MV-4-11 (cell line): ENCODE measurements around the gene SMYD2.

Source experiments
- DNase-seq: peaks from one replicate; lab custom pipeline; 2025; lab: John Stamatoyannopoulos, UW

The SMYD2 gene, protein sequence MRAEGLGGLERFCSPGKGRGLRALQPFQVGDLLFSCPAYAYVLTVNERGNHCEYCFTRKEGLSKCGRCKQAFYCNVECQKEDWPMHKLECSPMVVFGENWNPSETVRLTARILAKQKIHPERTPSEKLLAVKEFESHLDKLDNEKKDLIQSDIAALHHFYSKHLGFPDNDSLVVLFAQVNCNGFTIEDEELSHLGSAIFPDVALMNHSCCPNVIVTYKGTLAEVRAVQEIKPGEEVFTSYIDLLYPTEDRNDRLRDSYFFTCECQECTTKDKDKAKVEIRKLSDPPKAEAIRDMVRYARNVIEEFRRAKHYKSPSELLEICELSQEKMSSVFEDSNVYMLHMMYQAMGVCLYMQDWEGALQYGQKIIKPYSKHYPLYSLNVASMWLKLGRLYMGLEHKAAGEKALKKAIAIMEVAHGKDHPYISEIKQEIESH

DNA sequence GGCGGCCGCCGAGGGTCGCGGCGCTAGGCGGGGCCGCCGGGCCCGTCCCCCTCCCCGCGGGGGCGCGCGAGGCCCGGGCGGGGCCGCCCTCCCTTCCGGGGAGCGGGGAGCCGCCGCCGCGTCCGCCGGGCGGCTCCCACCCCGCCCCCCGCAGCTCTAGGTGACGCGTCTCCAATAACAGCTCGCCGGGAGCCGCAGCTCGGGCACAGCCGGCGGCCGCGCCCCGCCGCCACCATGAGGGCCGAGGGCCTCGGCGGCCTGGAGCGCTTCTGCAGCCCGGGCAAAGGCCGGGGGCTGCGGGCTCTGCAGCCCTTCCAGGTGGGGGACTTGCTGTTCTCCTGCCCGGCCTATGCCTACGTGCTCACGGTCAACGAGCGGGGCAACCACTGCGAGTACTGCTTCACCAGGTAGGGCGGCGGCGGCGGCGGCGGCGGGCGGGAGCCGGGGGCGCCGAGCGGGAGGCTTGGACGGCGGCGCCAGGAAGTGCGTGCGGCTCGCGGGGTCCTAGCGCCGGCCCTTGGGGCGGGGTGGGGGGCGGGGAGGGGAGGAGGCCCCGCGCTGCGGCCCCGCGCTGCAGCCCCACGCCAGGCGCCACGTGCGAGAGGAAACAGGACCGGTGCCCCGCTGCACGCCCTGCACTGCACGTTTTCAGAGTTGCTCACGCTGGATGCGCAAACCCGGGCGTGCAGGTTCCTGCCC, at the start of gene SMYD2:
Gene SMYD2 (plus strand): TSS at position 139 of the 699 bp plus-strand sequence. CDS start 96 bp downstream, at position 235.
- peak; percentile 39 for DNase-seq

DNA sequence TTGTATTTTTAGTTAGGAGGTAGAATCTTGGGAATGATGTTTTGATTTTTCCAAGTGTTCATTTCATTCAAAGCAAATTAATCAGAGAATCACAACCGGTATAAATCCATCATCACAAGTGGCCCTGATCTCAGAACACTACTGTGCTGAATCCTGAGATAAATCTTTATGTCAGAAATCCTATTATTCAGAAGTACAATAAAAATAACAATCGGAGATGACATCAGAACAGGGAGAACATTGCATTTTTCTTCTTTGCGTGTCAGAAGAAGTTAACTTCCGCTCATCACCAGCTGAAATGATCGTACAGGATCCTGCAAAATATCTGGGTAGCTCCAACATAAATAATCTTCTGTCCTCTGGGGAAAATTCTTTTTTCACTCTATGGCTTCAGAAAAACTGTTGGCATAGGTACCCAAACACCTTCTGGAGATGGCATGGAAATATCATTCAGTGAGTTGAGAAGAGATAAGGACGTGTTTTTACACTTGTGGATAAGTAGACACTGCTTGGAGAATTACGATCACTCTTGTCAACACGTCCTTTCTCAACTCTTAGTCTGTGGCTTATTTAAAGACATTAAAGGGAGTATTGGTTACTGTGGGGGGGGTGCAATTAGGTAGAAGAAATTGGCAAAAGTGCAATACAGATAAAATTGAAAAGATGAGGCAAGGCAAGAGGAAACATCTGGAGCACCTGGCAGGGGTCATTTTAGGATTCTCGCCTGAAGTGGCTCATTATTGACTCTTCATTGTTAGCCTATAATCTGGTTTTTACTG, 46.9 kb upstream of the SMYD2 start:
- DNase-seq = no peak

DNA sequence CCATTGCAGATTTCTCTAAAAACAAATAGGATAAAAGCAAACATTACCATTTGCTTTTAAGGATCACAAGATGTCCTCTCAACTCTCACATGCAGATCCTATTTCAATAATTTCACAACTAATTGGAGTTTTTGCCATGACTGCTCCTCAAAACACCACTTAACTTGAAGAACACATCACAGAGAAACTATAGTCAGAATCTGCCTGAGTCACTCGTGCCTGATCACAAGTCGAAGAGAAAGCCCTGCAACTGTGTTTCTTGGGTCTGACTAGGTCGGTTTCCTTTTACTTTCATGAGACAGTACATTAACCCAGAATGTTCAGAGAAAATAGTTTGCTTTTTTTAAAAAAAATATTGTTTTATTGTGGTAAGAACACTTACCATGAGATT, 46.3 kb upstream of the SMYD2 start:
- DNase-seq = no peak

DNA sequence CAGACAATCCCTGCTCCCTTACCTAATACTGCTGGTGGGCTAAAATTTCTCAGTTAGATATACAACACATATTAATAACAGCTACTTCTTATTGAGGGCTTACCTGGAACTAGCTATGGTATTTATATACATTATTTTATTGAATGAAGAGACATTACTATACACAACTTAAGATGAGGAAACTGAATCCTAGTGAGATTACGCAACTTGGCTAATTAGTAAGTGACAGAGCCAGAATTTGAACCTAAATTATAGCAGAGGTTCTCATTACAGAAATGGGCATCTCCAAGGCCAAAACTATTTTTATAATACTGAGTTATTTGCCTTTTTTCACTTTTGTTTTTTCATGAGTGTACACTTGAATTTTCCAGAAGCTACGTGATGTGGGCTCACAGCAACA, 44.5 kb upstream of the SMYD2 start:
- peak; percentile 4 for DNase-seq

DNA sequence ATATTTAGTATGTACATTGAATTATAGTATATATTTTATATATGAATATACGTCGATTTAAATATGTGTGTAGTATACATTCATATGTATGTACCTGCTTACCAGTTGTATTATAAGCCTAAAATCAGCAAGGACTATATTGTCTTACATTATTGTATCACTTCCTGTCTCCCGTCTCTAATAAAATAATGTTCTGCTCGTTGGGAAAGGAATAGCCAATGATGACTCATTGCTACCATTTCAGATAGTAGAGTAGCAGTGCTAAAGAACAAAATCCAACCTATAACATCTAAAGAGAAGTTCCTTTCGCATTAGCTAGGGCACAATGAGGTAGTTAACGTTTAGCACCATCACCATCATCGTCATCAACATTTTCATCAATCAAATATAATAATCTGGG, 39.9 kb upstream of the SMYD2 start:
- DNase-seq = no peak

DNA sequence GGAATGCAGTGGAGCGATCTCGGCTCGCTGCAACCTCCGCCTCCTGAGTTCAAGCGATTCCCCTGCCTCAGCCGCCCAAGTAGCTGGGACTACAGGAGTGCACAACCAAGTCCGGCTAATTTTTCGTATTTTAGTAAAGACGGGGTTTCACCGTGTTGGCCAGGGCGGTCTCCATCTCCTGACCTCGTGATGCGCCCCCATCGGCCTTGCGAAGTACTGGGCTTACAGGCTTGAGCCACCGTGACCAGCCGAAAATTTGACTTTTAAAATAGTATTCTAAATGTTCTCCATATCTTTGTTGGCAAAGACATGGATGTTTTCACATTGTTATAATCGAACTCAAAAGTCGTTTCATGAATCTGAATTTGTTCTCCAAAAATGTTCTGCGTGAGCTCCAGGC, 36.7 kb upstream of the SMYD2 start:
- no peak for DNase-seq

DNA sequence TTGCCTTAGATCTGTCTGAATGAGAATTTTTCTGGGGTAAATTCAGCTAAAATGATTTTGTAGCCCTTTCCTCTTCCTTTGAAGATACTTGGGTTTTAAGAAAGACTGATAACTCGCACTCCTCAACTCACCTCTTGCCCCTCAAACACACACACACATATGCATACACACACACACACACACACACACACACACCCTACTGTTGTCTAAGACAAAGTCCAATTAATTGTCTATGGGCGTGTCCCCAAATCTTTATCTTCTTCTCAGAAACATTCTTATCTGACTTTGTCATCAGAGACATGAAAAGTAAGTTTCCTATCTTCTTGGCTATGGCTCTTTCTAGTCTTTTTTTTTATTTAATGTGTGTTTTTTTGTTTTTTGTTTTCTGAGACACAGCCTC, 36.1 kb upstream of the SMYD2 start:
- no peak for DNase-seq

DNA sequence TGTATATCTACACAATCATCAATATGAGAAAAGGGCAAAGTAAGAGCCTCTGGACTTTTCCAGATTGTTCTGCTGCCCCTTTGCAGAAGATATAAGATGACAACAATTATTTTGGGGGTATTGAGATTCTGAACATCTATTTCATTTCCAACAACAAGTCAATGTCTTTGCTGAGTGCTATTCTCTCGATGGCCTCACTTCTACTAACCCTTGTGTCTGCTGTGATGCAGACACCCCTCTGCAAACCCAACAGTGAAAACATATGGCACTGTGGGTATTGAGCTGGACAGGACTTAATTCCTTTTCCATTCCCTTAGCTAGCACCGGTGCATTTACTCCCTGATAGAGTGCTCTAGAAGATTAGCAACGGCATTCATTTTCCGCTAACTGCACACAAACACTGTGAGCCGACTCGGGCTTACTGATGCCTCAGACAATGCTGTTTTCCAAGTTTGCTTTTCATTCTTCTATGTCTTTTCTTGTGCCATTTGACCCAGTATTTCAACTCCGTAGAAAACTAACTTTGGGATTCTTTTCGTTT, 33.4 kb upstream of the SMYD2 start:
- DNase-seq = no peak

DNA sequence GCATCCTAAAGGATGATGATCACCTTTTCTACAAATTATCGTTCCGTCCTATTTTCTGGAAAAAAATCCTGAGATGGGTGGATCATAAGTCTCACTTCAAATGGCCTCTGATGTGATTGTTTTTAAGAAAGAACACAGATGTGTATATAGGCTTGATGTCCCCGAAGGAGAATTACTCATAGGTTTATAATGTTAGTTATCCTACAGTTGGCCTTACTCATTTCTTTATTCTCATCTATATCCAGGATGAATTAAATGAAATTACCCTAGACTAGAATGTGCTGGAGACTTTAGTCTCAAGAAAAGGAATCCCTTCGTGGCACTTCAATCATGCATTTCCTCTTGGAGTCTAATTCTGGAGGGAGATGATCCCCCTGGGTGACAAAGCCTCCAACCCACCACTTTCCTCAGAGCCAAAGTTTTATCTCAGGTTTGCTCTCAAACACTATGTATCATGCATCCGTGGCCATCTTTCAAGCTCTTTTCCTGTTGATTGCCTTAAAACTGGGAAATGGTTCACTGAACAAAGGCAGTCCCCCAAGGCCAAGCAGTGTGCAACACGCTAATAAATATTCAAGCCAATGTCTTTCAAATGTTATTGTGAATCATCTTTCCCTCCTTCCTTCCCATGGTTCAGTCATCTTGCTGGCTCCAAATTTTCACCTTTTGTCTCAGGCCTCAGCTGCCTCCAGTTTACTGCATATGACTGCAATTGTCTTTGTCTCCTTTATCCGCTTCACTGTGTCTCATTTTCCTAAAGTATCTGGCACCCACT, 32.5 kb upstream of the SMYD2 start:
- DNase-seq = no peak

DNA sequence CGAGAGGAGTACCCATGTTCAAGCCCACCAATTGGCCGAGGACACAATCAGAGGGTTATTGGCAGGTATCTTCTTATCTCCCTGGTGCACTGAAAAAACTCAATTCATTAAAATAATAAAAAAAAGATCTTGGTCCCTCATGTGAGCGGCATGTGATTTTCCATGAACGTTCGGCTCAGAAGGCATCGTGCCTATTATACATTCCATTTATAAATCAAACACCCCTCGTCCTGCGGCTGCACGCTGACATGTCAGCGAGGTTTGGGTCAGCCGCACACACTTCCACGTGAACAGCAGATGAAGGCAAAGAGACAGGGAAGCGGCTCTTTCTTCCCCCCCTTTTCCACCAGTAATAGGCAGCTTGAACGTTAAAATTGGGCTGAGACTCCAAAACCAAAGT, 31.3 kb upstream of the SMYD2 start:
- DNase-seq = no peak

DNA sequence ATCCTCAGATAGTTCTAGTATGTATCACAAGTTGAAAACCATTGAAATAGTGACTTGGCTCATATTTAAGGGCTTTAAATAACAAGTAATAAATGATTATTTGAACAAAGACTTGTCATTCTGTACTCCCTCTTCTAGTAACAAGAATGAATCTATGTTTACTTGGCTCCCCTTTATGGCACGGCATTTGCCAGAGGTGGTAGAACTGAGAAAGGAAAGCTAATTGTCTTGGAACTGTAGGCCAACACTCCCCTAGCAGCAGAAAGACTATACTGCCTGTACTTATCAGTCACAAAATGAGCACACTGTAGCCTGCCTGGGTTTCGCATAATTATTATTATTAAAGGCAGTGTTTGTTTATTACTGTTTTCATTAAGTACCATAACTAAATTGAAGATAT, 29.6 kb upstream of the SMYD2 start:
- DNase-seq = no peak

DNA sequence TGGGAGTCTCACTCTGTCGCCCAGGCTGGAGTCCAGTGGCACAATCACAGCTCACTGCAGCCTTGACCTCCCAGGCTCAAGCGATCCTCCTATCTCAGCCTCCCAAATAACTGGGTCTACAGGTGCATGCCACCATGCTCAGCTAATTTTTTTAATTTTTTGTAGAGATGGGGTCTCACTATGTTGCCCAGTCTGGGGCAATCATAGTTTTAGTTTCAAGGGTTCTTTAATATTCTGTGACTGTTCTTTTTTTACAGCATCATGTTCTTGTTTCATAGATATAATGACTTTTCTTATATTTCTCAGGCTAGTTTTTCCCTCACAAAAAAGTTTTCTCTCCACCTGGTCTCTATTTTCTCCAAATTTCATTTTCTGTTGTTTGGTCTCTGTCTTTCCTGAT, 25.4 kb upstream of the SMYD2 start:
- DNase-seq = no peak

DNA sequence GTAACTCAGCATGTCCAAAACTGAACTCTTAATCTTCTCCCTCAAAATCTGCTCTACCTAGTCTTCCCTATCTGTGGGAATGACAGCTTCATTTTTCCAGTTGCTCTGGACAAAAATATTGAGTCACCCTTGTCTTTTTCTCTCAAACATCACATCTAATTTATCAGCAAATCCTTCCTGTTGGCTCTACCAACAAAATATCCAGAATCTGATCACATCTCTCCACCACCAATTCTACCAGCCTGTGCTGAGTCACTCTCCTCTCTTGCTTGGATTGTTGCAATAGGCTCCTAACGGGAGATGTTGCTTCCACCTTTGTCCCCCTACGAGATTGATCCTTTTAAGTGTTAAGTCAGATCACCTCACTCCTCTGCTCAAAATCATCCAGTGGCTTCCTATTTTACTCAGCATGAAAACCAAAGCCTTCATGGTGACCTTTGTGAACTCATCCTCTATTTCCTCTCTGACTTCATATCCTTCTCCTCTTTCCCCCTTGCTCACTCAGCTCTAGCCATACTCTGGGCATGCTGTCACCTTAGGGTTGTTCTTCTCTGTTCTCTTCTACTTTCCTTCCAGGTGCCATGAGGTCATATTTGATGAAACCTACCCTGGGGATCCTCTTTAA, 21.5 kb upstream of the SMYD2 start:
- peak; percentile 31 for DNase-seq

DNA sequence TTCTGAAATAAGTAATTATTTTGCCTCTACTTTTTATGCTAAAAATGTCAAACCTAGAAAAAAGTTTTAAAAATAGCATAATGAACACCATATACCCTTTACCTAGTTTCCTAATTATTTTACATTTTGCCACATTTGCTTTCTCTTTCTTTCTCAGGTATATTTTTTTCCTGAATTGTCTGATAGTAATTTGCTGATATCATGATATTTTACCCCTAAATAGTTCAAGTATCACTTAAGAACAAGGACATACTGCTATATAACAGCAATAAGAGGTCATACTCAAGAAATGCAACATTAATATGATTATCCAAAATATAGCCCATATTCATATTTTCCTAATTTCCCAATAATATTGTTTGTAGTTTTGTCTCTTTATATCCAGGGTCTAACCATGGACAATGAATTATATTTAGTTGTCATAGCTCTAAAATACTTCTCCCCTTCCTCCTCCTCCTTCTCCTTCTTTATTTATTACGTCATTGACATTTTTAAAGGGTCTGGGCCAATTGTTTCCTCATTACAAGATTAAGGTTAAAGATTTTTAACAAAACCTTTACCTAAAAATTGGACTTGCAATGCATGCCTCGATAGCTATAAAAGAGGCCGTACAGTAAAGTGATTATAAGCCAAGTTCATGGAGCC, 20.3 kb upstream of the SMYD2 start:
- no peak for DNase-seq

DNA sequence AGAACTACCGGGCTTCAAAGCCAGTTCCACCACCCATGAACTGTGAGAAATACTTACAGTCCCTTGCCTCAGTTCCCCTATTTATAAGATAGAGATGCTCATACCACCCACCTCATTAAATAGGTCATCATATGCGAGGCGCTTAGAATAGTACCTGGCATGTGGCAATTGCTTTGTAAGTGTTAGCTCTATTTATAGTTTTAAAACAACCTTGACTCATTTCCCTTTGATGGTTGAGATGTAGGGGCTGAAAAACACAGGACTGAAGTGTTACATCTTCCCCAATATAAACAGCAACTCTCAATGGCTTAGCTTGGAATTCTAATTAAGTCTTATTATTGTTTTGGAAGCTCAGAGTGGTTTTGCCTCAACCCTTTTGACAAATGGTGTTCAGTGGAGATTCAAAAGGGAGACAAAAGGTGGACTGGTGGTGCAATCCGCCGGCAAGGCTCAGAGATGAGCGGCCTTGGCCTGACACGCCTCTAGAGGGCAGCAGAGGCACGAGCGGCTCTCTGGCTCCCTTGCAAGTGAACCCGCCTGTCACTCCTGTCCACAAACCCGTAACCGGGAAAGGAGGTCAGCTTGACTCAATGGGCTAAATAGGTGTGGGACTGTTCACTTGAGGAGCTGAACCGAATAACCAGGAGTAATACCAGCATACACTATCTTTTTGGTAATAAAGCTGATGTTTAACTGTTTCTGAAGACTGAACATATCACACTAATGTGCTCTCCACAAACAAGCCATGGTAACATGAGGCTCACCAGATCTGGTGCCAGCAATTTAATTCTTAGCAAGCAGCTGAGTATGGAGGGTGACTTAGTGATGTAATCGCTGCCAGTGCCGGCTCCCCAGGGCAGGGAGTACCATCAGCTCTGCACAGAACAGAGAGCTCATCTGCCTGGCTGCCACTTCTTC, 19.5 kb upstream of the SMYD2 start:
- DNase-seq = peak; percentile 50

DNA sequence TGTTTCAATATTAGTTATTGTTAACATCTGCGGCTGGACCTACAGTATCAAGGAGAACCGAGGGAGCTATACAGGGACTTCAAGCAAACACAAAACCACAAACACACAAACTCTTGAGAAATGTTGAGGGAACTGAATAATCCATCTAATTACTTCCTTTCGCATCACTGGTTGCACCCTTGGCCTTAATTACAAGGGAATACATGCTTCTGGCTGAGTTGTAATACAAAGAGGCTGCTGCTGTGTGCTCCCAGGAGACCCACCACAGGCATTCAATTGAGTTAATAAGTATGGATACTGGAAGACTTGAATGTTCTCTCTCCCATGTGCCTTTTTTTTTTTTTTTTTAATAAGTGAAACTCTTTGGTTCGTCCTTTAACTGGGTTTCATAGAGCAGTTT, 16.8 kb upstream of the SMYD2 start:
- peak; percentile 58 for DNase-seq

DNA sequence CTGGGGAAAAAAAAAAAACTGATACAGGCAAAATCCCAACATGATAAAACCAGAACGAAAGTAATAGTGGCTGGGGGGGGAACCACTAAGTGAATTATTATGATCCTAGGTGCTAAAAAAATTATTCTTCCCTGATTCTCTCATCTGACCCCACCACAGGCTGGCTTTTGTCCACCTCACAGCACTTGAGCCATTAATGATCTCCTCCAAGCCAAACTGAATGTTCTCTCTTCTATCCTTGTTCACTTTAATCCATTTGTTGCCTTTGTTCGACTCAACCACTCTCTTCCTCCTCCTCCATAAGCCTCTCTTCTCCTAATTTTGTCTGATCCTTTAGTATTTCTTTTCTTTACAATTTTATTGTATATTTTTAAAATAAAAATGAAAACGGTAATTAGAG, 16.0 kb upstream of the SMYD2 start:
- DNase-seq = no peak

DNA sequence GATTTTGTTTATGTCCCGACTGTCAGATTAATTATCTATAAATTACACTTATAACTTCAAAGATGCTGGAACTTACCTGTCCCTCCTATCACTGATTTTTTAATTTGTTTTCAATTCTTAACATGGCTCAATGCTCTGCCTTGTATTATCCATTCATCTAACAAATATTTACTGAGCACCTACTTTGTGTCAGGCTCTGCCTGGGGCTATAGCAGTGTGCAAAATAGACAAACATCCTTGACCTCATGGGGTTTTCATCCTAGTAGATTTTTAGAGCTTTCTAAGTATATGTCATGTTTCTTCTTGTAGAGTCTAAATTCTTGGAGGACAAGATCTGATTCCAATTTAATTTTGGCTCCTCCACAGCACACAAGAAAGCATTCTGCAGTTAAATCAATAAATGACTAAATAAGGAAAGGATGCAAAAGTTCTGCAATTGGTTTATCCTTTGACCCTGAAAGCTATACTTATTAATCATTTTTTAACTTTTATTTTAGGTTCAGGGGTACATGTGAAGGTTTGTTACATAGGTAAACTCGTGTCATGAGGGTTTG, 10.8 kb upstream of the SMYD2 start:
- DNase-seq = no peak

DNA sequence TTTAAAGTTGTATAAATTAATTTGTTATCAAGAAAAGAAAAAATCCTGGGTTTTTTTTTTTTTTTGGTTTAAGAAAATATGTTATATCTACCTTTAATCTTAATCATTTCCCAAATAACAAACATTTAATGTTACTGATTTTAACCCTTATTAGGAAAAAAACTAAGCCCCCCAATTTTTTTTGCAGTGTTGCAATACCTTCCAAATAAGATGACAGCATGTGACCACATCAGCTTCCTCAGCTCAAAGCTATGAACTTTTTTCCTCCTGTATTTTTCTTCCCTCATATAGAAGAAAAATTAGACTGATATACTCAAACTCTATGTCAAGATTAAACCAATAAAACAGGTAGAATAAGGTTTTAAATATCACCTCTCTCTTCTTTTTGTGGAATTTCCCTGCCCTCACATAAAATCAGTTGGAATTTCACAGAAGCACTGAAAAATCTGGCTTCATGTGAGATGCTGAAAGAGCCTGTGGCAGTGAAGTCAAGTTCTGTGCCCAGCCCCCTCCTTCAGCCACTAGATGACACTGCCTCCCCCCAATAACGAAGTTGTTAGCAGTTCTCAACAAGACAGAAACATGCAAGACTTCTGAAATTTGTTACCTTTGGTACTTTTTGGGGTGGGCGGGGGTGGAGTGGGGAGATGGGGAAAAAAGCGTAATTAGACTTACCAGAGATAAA, 9.6 kb upstream of the SMYD2 start:
- no peak for DNase-seq
